Body of pancreas (tissue), 4 donors: Measurements from ENCODE around the gene NBEAL2.

Experiments
- CTCF ChIP-seq, 7 experiments: fragments of 450-650 bp in 4 of 7; fragments of 200-600 bp in 3 of 7; sonication (generic) in 3 of 7; IDR thresholded peaks; one replicate each; pipeline ENCODE4 v1.5.1; 2016 to 2019; ENCODE audit warnings: antibody characterized with exemption in 7 of 7
- POLR2A ChIP-seq, 3 donors: fragments of 450-650 bp; IDR thresholded peaks; one replicate each; pipeline ENCODE4 v1.6.1; 2016; ENCODE audit warnings: antibody characterized with exemption in 3 of 3, mild to moderate bottlenecking in 2 of 3

- TF ChIP-seq CTCF (IDR thresholded peaks at IDR 0.05) (no peak), POLR2A (IDR thresholded peaks at IDR 0.05) (no peak)
Observed at GRCh38 chr3:46990573-46991374, 11.3 kb downstream of the NBEAL2 start.
